Measurements from ENCODE around the gene ABCA3. TPM values are rescaled to one million over a fixed set of nuclear protein-coding genes. Genes with fewer than 3 reads are reported as not detected.

The ABCA3 gene
- total and polyA plus RNA-seq, 2 donors (not counting 1 experiment from before 2014, with no cell fraction given) = 3.1 to 5.1 TPM

- peaks cover 8% of the 10 kb centered on the region for H3K79me2 ChIP-seq (ENCODE audit: control insufficient read depth, insufficient read depth, low read length)
- no peak overlapping the region for H3K4me2 ChIP-seq (replicated peaks; ENCODE audit: low read depth, low read length, poor library complexity, severe bottlenecking)
- peaks cover 46% of the 10 kb centered on the region for H4K20me1 ChIP-seq (ENCODE audit: control insufficient read depth, insufficient read depth, low read length, poor library complexity, severe bottlenecking)
- no peak overlapping the region for H3K27ac ChIP-seq (ENCODE audit: low read length in 2 of 2)
- H3K36me3 ChIP-seq (replicated peaks in 1 of 2; ENCODE audit: control extremely low read depth in 1 of 2, control insufficient read depth in 1 of 2, extremely low read depth in 1 of 2, insufficient read depth in 2 of 2, low read length in 1 of 2) = peaks cover 0 to 62% of the 10 kb centered on the region in 2 experiments
- no peak overlapping the region for H3K4me3 Mint-ChIP-seq
- ChIA-PET CTCF (no interaction called here), POLR2A (no interaction called here)
- peaks cover 0 to 27% (median 11%) of the 10 kb centered on the region in 4 experiments for H3K27me3 ChIP-seq (replicated peaks in 1 of 4; ENCODE audit: control extremely low read depth in 1 of 4, control insufficient read depth in 3 of 4, insufficient read depth in 4 of 4, low read length in 3 of 4)
- H3K4me3 ChIP-seq (ENCODE audit: control extremely low read depth in 1 of 5, extremely low read depth in 1 of 5, insufficient read depth in 1 of 5, low read depth in 2 of 5, low read length in 4 of 5) = no peak overlapping the region
- intact Hi-C loops (cut with micrococcal nuclease) = no loop called here
- no peaks in the 10 kb centered on the region for H3K9me3 Mint-ChIP-seq (ENCODE audit: insufficient read depth)
- no peak for DNase-seq
- WGBS (ENCODE audit: insufficient coverage) = 98% methylated on average over 27 of the region's 28 CpGs
- no peak for ATAC-seq (ENCODE audit: low read depth)
- no peaks in the 10 kb centered on the region for H3K4me1 Mint-ChIP-seq
- no peak overlapping the region for H3K9ac ChIP-seq (ENCODE audit: low read length)
- H3K4me1 ChIP-seq (ENCODE audit: control insufficient read depth in 2 of 2, insufficient read depth in 2 of 2, low read length in 2 of 2) = peaks cover 12 to 15% of the 10 kb centered on the region in 2 donors
- H3K9me3 ChIP-seq (ENCODE audit: control extremely low read depth in 1 of 3, control insufficient read depth in 2 of 3, insufficient read depth in 1 of 3, low read length in 2 of 3) = peaks cover 0 to 5% (median 0%) of the 10 kb centered on the region in 3 donors
- no peak overlapping the region for H3K27ac Mint-ChIP-seq
- H2AFZ ChIP-seq (ENCODE audit: insufficient read depth, low read depth, low read length, poor library complexity, severe bottlenecking) = no peak overlapping the region
- TF ChIP-seq EZH2 (IDR thresholded peaks at IDR 0.05; ENCODE audit: borderline replicate concordance, insufficient read depth, low read depth, low read length, poor library complexity, severe bottlenecking) = no peak
- TF ChIP-seq, protein P1, sequence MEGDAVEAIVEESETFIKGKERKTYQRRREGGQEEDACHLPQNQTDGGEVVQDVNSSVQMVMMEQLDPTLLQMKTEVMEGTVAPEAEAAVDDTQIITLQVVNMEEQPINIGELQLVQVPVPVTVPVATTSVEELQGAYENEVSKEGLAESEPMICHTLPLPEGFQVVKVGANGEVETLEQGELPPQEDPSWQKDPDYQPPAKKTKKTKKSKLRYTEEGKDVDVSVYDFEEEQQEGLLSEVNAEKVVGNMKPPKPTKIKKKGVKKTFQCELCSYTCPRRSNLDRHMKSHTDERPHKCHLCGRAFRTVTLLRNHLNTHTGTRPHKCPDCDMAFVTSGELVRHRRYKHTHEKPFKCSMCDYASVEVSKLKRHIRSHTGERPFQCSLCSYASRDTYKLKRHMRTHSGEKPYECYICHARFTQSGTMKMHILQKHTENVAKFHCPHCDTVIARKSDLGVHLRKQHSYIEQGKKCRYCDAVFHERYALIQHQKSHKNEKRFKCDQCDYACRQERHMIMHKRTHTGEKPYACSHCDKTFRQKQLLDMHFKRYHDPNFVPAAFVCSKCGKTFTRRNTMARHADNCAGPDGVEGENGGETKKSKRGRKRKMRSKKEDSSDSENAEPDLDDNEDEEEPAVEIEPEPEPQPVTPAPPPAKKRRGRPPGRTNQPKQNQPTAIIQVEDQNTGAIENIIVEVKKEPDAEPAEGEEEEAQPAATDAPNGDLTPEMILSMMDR (IDR thresholded peaks at IDR 0.05) = no peak
- H3K27me3 Mint-ChIP-seq = peaks cover 3% of the 10 kb centered on the region
Measured at GRCh38 chr16:2233046-2233775, 107.3 kb downstream of the ABCA3 start.

Data from B cell (primary cell).